SK-MEL-5 (cell line): ENCODE results near the gene KRT84. TPM values are rescaled to one million over a fixed set of nuclear protein-coding genes. Genes with fewer than 3 reads are reported as not detected.

Source experiments
- DNase-seq: peaks from one replicate; pipeline ENCODE4 v3.0.0-alpha.2; 2016; ENCODE audit warnings: low read depth, low spot score
- in situ Hi-C: cut with HindIII; loops from 2 replicates; pipeline ENCODE4 v1.10.0; 2016; ENCODE audit warnings: low sequenced_read_pairs, high pct_unique_total_duplicates, low pct_unique_long_range_greater_than_20kb
- total RNA-seq: library from RNA; depleted of rRNA; stranded (reverse); fragments of >200 nt; shearing (Covaris generic); gene quantifications from 2 replicates; pipeline ENCODE4 v1.2.3, GENCODE V29; 2014

KRT84 gene
- total RNA-seq, 1 experiment from 2014 or later = not detected

GRCh38 chr12:52369211-52369610 is 16.2 kb downstream of the KRT84 start:
- DNase-seq = no peak
- in situ Hi-C loops = no loop called here

DNA sequence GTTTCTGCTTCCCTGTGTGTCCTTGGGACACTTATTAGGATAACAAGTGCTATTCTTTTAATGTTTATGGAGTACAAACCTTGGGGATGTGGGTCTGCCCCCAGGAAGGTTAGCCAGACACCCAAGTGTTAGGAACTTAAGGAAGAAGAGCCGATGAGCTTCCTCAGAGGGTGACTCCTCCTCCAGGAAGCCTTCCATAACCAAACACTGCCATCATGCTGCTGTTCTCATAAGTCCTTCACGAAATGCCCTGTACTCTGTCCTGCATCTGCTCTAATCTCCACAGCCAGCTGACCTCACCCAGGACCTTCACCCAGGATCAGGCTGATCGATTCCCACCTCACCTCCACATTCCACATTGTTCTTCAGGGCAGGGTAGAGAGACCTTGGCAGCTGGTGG is 16.9 kb downstream of the KRT84 start:
- DNase-seq = no peak
- in situ Hi-C loops = no loop called here

DNA sequence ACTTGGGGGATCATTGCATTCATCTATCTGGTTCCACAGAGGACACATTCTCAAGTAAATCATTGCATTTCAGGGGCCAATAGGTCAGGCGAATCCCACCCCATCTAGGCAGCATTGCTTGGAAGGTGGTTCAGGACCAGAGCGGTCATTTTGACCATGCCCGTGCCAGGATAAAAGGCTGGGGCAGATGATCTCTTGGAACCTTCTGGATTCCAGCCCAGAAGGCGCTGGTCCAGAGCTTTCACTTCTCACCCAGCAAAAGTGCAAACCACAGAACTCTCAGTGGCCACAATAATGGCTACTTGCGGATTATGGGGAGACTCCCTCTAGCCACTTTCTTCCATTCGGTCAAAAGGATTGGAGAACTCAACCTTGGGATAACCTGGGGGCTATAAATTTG is 17.6 kb downstream of the KRT84 start:
- in situ Hi-C loops = no loop called here
- DNase-seq = no peak

GRCh38 chr12:52366738-52367485 is 18.5 kb downstream of the KRT84 start, which contains the start of gene KRT85:
TSS of gene KRT85 (minus strand) at chr12:52367481. CDS start at chr12:52367405, 76 bp downstream.
- DNase-seq = no peak
- in situ Hi-C loops = no loop called here

GRCh38 chr12:52364901-52365489 is 20.5 kb downstream of the KRT84 start:
- in situ Hi-C loops = no loop called here
- no peak for DNase-seq

DNA sequence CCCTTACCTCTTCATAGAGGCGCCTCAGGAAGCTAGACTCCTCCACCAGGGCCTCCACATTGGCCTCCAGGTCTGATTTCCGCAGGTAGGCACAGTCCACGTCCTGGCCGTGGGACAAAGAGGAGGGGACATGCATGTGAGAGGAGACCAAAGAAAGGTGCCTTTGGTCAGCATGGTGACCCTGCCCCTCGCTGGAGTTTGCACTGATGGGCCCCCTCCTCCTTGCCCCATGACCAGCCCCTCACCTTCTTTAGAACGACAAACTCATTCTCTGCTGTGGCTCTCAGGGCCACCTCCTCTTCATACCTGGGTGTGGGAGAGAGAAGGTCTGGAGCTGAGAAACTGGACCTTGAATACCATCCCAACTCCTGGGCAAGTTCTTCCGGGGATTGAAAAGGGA is 21.4 kb downstream of the KRT84 start:
- in situ Hi-C loops = no loop called here
- DNase-seq = no peak

- in situ Hi-C loops = no loop called here
- no peak for DNase-seq
Measured at GRCh38 chr12:52363111-52363679, 22.3 kb downstream of the KRT84 start.

DNA sequence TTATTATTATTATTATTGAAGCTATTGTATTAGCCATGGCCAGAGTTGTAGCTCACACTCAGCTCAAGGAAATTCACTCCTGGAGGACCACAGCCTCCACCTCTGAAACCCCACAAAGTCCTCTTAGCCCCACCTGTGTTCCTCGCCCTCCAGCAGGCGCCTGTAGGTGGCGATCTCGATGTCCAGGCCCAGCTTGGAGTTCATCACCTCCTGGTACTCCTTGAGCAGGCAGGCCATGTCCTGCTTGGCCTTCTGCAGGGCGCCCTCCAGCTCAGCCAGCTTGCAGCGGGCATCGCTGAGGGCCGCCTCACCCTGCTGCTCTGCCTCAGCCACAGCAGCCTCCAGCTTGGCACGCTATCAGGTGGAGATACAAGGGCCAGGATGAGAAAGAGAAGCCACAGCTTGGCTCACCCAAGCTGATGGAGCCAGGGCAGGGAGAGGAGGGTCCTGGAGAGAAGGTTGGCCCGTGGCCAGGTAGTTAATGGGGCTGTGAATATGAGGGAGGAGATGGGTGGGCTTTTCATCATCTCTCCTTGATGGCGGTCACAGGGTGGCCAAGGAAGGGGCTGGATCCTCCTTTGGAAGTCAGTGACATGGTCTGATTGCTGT is 23.2 kb downstream of the KRT84 start:
- DNase-seq = peak; percentile 31
- in situ Hi-C loops = no loop called here

- in situ Hi-C loops = no loop called here
Measured at GRCh38 chr12:52361553-52361952, 23.9 kb downstream of the KRT84 start.

DNA sequence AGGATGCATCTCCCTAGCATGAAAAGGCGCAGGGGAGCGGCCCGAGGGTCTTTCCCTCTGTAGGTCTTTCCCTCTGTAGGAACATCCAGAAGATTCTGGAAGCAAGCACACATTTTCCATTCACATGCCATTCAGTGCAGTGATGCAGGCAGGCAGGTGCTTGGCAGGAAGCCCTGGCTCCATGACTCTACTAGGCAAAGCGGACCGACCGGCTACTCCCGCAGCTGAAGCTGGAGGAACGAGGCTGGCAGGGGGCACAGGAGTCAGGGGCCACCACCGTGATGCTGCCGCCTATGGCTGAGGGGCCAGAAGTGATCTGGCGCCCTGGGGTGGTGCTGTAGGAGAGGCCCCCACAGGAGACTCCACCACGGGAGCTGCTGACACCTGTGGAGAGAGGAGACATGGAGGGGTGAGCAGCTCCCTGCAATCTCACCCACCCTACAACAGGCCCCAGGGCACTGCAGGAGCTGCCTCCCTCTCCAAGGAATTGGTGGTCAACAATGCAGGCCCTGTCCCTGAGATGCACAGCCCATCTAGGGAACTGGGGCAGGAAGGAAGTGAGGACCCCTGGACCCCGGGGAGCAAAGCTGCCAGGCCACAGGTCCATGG is 24.7 kb downstream of the KRT84 start:
- DNase-seq = no peak
- in situ Hi-C loops = no loop called here

More at GRCh38 chr12:52361553-52361952, 23.9 kb downstream of the KRT84 start:
- no peak for DNase-seq

- DNase-seq = no peak
- in situ Hi-C loops = no loop called here
Measured at GRCh38 chr12:52360106-52360662, 25.3 kb downstream of the KRT84 start.

DNA sequence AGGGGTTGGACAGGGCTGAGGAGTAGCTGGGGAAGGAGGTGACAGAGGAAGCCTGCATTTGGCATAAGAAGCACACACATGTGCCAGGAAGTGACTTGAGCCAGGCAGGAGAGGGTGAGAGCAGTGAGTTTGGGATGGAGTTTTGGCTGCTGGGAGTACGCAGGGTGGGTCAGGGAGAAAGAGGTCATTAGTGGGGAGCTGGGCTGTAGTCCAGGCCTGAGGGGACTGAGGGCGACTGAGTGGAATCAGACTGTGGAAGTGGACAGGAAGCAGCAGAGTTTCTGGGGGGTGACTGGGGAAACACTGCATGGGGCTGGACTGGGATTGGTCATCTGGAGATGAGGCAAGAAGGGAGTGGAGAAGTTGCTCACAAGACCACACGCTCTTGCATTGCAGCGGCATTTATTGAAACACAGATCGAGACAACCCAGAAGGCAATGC is 25.8 kb downstream of the KRT84 start:
- in situ Hi-C loops = no loop called here
- no peak for DNase-seq

DNA sequence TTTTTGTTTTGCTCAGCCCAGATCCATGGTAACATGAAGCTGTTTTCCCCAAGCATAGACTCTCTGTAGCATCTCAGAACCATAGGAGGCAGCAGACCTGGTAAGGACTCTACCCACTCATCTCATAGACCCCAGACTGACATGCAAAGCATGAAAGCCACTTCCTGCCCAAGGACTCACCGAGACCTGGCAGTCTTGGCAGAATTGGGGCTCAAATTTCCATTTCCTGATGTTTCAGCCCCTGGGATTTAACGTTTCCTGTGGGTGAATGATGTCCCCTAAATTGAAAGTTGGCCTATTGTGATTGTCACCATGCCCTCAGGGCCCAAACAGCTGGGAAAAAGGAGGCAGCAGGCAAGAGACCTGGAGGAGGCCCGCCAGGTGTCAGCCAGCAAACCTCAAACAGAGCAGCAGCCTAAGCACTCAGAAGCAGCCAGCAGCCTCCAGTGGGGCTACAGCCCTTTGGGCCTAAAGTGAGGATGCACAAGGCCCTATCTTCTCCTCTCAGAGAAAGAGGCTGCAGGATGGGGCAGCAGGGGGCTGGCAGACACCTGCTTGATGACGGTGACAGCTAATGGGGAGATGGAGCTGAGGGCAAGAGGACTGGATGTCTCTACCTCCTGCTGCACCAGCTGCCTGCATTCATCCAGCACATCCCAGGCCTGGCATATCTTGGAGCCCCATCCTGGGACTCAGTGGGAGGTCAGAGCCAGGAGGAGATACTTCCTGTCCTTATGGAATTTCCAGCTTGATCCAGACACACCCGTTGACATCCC is 26.7 kb downstream of the KRT84 start:
- no peak for DNase-seq
- in situ Hi-C loops = no loop called here

DNA sequence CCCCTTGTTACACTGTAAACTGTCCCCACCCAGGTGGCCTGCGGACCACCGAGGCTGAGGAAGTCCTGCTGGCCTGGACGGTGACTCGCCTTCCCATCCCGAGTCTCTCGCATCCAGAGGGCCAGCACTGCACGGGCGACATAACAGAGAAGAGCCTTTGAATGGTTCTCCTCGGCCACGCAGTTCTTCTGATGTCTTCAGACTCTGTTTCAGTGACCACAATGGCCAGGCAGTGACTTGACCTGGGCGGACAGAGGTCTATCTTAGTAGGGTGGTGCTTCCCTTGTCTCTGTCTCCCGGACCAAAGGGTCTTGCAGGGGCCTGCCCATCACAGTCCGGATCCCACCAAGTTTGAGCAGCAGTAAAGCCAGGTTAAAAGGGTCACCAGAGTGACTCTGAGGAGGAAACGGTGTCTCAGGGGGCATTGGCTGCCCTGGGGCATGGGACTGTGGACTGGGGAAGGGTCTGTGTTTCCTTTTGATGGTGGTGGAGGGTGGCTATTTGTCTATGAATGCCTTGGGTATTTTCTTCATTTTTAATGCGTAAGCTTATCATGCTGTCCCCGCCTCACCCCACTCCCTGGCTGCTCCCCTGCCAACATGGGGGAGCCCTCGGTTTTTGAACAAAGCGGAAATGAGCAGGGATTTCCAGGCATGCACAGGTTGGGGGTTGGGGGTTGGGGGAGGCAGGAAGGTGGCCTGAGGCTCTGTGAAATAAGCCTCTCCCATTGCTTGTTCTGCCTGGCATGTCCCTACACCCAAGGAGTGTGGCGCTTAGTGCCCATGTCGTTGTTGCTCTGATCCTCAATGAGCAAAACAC is 28.5 kb downstream of the KRT84 start:
- no peak for DNase-seq
- in situ Hi-C loops = no loop called here

DNA sequence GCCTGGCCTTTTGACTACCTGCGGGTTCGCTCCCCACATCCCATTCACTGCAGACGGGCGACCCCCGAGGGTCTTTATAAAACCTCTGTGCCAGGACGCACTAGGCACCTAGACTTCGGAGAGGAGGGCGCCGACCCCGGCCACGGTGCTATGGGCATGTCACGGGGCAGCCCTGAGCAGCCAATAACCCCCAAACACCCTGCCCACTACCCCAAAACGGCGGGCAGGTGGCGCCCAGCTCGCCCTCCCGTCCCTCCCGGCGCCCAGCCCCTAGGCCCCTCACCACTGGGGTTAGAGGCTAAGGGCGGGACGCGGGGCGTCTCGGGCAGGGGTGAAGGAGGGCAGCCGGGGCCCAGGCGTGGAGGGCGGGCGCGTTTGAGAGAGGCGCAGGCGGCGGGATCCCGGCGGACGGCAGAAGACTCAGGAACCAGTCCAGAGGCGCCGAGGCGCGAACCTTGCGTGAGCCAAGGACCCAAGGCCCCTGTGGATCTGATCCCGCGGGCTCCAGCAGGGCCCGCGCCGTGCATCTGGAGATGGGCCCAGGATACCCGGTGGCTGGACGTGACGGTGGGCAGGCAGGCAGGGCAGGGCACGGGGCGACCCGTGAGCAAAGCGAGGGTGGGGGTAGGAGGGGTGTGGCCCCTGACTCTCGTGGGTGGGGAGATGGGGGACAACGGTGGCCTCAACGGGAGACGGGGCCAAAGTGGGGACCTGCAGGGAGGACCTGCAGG is 29.3 kb downstream of the KRT84 start:
- in situ Hi-C loops = no loop called here
- DNase-seq = no peak

- no peak for DNase-seq
- in situ Hi-C loops = no loop called here
Measured at GRCh38 chr12:52355176-52355575, 30.3 kb downstream of the KRT84 start.
